Measurements from ENCODE around the gene KCTD13.

GRCh38 chr16:29913514-29913913 lies 12.5 kb downstream of the KCTD13 start:
- TF ChIP-seq CEBPB (IDR thresholded peaks at IDR 0.05) (no peak), NR3C1 (IDR thresholded peaks at IDR 0.05) (no peak), POLR2A (IDR thresholded peaks at IDR 0.05; ENCODE audit: low read length) (no peak), CTCF (IDR thresholded peaks at IDR 0.05) (no peak), PHF8 (IDR thresholded peaks at IDR 0.05; ENCODE audit: borderline replicate concordance, low read depth) (no peak), PBX3 (IDR thresholded peaks at IDR 0.05) (no peak), KDM1A (IDR thresholded peaks at IDR 0.05; ENCODE audit: low read depth) (no peak), USF2 (IDR thresholded peaks at IDR 0.05) (no peak), ZSCAN20 (CRISPR knock-in tag; IDR thresholded peaks at IDR 0.05) (no peak), CBX8 (IDR thresholded peaks at IDR 0.05) (no peak), ZFP36 (IDR thresholded peaks at IDR 0.05; ENCODE audit: borderline replicate concordance, partially characterized antibody) (no peak)

All from A549 (cell line).